Uterus (tissue), 2 donors: ENCODE results near the gene PRR9.

Experiments used
- POLR2A ChIP-seq, 2 donors: fragments of 450-650 bp; IDR thresholded peaks; one replicate each; pipeline ENCODE4 v1.6.1; 2016; ENCODE audit warnings: antibody characterized with exemption in 2 of 2, mild to moderate bottlenecking in 1 of 2, moderate library complexity in 1 of 2
- TF ChIP-seq, protein P1 (sequence below), 4 experiments: fragments of 200-600 bp in 2 of 4; fragments of 450-650 bp in 2 of 4; sonication (generic) in 2 of 4; IDR thresholded peaks; one replicate each; pipeline ENCODE4 v1.5.1; 2016 to 2019; ENCODE audit warnings: antibody characterized with exemption in 4 of 4, mild to moderate bottlenecking in 2 of 4, moderate library complexity in 1 of 4

DNA sequence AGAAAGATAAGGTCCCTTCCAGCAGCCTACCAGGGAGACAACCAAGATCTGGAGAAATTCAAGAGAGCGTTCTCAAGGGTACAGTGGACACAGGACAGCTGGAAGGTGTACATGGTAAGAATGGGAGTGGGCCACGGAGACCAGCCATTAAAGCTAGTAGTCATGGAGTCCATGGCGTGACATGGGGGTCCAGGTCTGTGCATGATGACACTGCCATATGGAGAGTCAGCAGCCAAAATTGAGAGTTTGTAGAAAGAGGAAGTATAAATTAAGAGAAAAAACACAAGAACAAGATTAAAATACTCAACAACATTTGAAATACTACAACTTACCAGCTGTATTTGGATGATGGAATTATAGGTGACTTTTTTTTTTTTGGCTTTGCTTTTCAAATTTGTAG, 34.2 kb downstream of the PRR9 start:
- no peak for TF ChIP-seq POLR2A (IDR thresholded peaks at IDR 0.05)
- TF ChIP-seq, protein P1, sequence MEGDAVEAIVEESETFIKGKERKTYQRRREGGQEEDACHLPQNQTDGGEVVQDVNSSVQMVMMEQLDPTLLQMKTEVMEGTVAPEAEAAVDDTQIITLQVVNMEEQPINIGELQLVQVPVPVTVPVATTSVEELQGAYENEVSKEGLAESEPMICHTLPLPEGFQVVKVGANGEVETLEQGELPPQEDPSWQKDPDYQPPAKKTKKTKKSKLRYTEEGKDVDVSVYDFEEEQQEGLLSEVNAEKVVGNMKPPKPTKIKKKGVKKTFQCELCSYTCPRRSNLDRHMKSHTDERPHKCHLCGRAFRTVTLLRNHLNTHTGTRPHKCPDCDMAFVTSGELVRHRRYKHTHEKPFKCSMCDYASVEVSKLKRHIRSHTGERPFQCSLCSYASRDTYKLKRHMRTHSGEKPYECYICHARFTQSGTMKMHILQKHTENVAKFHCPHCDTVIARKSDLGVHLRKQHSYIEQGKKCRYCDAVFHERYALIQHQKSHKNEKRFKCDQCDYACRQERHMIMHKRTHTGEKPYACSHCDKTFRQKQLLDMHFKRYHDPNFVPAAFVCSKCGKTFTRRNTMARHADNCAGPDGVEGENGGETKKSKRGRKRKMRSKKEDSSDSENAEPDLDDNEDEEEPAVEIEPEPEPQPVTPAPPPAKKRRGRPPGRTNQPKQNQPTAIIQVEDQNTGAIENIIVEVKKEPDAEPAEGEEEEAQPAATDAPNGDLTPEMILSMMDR (IDR thresholded peaks at IDR 0.05), result no peak
